ENCODE measurements around the gene GIT2.

DNA sequence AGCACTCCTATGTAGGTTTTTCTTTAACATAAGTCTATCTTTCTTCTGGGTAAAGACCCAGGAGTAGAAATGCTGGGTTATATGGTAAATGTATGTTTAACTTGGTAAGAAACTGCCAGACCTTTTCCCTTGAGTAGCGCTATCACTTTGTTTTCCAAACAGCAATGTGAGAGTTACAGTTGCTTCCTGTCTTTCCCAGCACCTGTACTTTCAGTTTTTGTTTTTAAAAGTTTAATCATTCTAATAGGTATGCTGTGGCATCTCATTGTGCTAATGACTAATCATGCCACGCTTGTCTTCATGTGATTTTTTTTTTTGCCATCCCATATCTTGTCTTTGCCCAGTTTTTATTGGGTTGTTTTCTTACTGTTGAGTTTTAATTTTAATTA, 28.1 kb downstream of the GIT2 start:
- TF ChIP-seq CTCF (IDR thresholded peaks at IDR 0.05 in 2 of 3, conservative IDR thresholded peaks at IDR 0.05 in 1 of 3; ENCODE audit: control insufficient read depth in 2 of 3, extremely low read depth in 1 of 3, insufficient read depth in 1 of 3, low read depth in 3 of 3, low read length in 3 of 3) (no peak), POLR2AphosphoS5 (IDR thresholded peaks at IDR 0.05; ENCODE audit: low read length) (no peak), ZNF384 (IDR thresholded peaks at IDR 0.05; ENCODE audit: borderline replicate concordance, low read depth, low read length) (no peak), CBX3 (IDR thresholded peaks at IDR 0.05; ENCODE audit: borderline replicate concordance, low read depth) (no peak), MXI1 (IDR thresholded peaks at IDR 0.05; ENCODE audit: low read depth, low read length) (no peak), EZH2 (IDR thresholded peaks at IDR 0.05; ENCODE audit: borderline replicate concordance, control insufficient read depth, low read depth, low read length) (no peak), CBFB (IDR thresholded peaks at IDR 0.05; ENCODE audit: low read depth) (no peak), BRCA1 (IDR thresholded peaks at IDR 0.05; ENCODE audit: low read depth, low read length) (no peak), TAF1 (IDR thresholded peaks at IDR 0.05; ENCODE audit: borderline replicate concordance, low read depth, low read length) (no peak), HDGF (IDR thresholded peaks at IDR 0.05) (no peak), YY1 (IDR thresholded peaks at IDR 0.05; ENCODE audit: low read depth, low read length) (no peak), ELK1 (IDR thresholded peaks at IDR 0.05; ENCODE audit: low read depth, low read length) (no peak)
- TF ChIP-seq, protein P1, sequence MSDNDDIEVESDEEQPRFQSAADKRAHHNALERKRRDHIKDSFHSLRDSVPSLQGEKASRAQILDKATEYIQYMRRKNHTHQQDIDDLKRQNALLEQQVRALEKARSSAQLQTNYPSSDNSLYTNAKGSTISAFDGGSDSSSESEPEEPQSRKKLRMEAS (IDR thresholded peaks at IDR 0.05; ENCODE audit: low read depth, low read length): no peak
